ENCODE measurements around the gene CCSAP. TPM values are rescaled to one million over a fixed set of nuclear protein-coding genes. Genes with fewer than 3 reads are reported as not detected.
"Not testable (repeated sequence)": the region's sequence is repeated elsewhere in the genome, so short reads cannot be mapped to it uniquely, and the experiment has no call there.

CCSAP gene
- polyA plus RNA-seq, 2 donors, result 1.6 to 2.5 TPM

- 93 to 98% methylated on average over 2 of the region's 2 CpGs for WGBS, 2 donors
These were observed 8.6 kb downstream of the CCSAP start for GRCh38 chr1:229334269-229334668.

GRCh38 chr1:229328598-229329362 lies 14.1 kb downstream of the CCSAP start:
- H3K27me3 ChIP-seq (ENCODE audit: control insufficient read depth in 1 of 2, insufficient read depth in 2 of 2, low read length in 2 of 2), result no peaks in the 10 kb centered on the region
- no peak overlapping the region for H3K4me3 ChIP-seq (ENCODE audit: low read depth in 1 of 2, low read length in 2 of 2)
- 80 to 89% methylated on average over 7 of the region's 7 CpGs for WGBS, 2 donors
- peaks cover 2 to 8% of the 10 kb centered on the region in 2 donors for H3K36me3 ChIP-seq (ENCODE audit: control insufficient read depth in 2 of 2, insufficient read depth in 2 of 2, low read length in 1 of 2)
- no peaks in the 10 kb centered on the region for H3K9me3 ChIP-seq (ENCODE audit: control insufficient read depth in 2 of 2, insufficient read depth in 1 of 2, low read depth in 1 of 2, low read length in 1 of 2)
- no peak overlapping the region for H3K27ac ChIP-seq (ENCODE audit: low read depth in 2 of 2, low read length in 1 of 2)
- H3K4me1 ChIP-seq (ENCODE audit: control insufficient read depth in 2 of 2, insufficient read depth in 2 of 2, low read length in 1 of 2), result no peaks in the 10 kb centered on the region

More at GRCh38 chr1:229334269-229334668, 8.6 kb downstream of the CCSAP start:
- peaks cover 0 to 2% of the 10 kb centered on the region in 2 donors for H3K36me3 ChIP-seq (ENCODE audit: control insufficient read depth in 2 of 2, insufficient read depth in 2 of 2, low read length in 1 of 2)
- no peaks in the 10 kb centered on the region for H3K4me1 ChIP-seq (ENCODE audit: control insufficient read depth in 2 of 2, insufficient read depth in 2 of 2, low read length in 1 of 2)
- H3K27ac ChIP-seq (ENCODE audit: low read depth in 2 of 2, low read length in 1 of 2), result no peak overlapping the region
- no peak overlapping the region for H3K4me3 ChIP-seq (ENCODE audit: low read depth in 1 of 2, low read length in 2 of 2)
- no peaks in the 10 kb centered on the region for H3K9me3 ChIP-seq (ENCODE audit: control insufficient read depth in 2 of 2, insufficient read depth in 1 of 2, low read depth in 1 of 2, low read length in 1 of 2)
- H3K27me3 ChIP-seq (ENCODE audit: control insufficient read depth in 1 of 2, insufficient read depth in 2 of 2, low read length in 2 of 2), result no peaks in the 10 kb centered on the region

GRCh38 chr1:229327765-229328164 lies 15.1 kb downstream of the CCSAP start:
- H3K4me1 ChIP-seq (ENCODE audit: control insufficient read depth in 2 of 2, insufficient read depth in 2 of 2, low read length in 1 of 2); H3K4me3 ChIP-seq (ENCODE audit: low read depth in 1 of 2, low read length in 2 of 2); H3K9me3 ChIP-seq (ENCODE audit: control insufficient read depth in 2 of 2, insufficient read depth in 1 of 2, low read depth in 1 of 2, low read length in 1 of 2); H3K27me3 ChIP-seq (ENCODE audit: control insufficient read depth in 1 of 2, insufficient read depth in 2 of 2, low read length in 2 of 2); H3K36me3 ChIP-seq (ENCODE audit: control insufficient read depth in 2 of 2, insufficient read depth in 2 of 2, low read length in 1 of 2); H3K27ac ChIP-seq (ENCODE audit: low read depth in 2 of 2, low read length in 1 of 2): not testable (repeated sequence)
- WGBS, 2 donors, result 86 to 90% methylated on average over 6 of the region's 6 CpGs

- H3K36me3 ChIP-seq (ENCODE audit: control insufficient read depth in 2 of 2, insufficient read depth in 2 of 2, low read length in 1 of 2), result peaks cover 2 to 8% of the 10 kb centered on the region in 2 donors
- 91% methylated on average over 12 of the region's 12 CpGs for WGBS, 2 donors
These were observed 16.2 kb downstream of the CCSAP start for GRCh38 chr1:229326601-229327000.

GRCh38 chr1:229325853-229326487 lies 16.9 kb downstream of the CCSAP start:
- Histone ChIP-seq H3K27ac (ENCODE audit: low read depth in 2 of 2, low read length in 1 of 2) (no peak overlapping the region), H3K27me3 (ENCODE audit: control insufficient read depth in 1 of 2, insufficient read depth in 2 of 2, low read length in 2 of 2) (no peaks in the 10 kb centered on the region), H3K9me3 (ENCODE audit: control insufficient read depth in 2 of 2, insufficient read depth in 1 of 2, low read depth in 1 of 2, low read length in 1 of 2) (no peaks in the 10 kb centered on the region), H3K4me3 (ENCODE audit: low read depth in 1 of 2, low read length in 2 of 2) (no peak overlapping the region), H3K4me1 (ENCODE audit: control insufficient read depth in 2 of 2, insufficient read depth in 2 of 2, low read length in 1 of 2) (no peaks in the 10 kb centered on the region), H3K36me3 (ENCODE audit: control insufficient read depth in 2 of 2, insufficient read depth in 2 of 2, low read length in 1 of 2) (peaks cover 2 to 8% of the 10 kb centered on the region in 2 donors)
- WGBS, 2 donors, result 66% methylated on average over 10 of the region's 10 CpGs

More at GRCh38 chr1:229326601-229327000, 16.2 kb downstream of the CCSAP start:
- Histone ChIP-seq H3K27ac (ENCODE audit: low read depth in 2 of 2, low read length in 1 of 2) (no peak overlapping the region), H3K4me1 (ENCODE audit: control insufficient read depth in 2 of 2, insufficient read depth in 2 of 2, low read length in 1 of 2) (no peaks in the 10 kb centered on the region), H3K4me3 (ENCODE audit: low read depth in 1 of 2, low read length in 2 of 2) (no peak overlapping the region), H3K27me3 (ENCODE audit: control insufficient read depth in 1 of 2, insufficient read depth in 2 of 2, low read length in 2 of 2) (no peaks in the 10 kb centered on the region), H3K9me3 (ENCODE audit: control insufficient read depth in 2 of 2, insufficient read depth in 1 of 2, low read depth in 1 of 2, low read length in 1 of 2) (no peaks in the 10 kb centered on the region)

- Histone ChIP-seq H3K27ac (ENCODE audit: low read depth in 2 of 2, low read length in 1 of 2) (no peak overlapping the region), H3K27me3 (ENCODE audit: control insufficient read depth in 1 of 2, insufficient read depth in 2 of 2, low read length in 2 of 2) (no peaks in the 10 kb centered on the region), H3K4me3 (ENCODE audit: low read depth in 1 of 2, low read length in 2 of 2) (no peak overlapping the region)
These were observed 17.4 kb downstream of the CCSAP start for GRCh38 chr1:229325401-229325800.

GRCh38 chr1:229323885-229324553 lies 18.8 kb downstream of the CCSAP start:
- 83 to 94% methylated on average over 2 of the region's 2 CpGs for WGBS, 2 donors
- no peak overlapping the region for H3K4me3 ChIP-seq (ENCODE audit: low read depth in 1 of 2, low read length in 2 of 2)
- no peak overlapping the region for H3K27ac ChIP-seq (ENCODE audit: low read depth in 2 of 2, low read length in 1 of 2)
- H3K4me1 ChIP-seq (ENCODE audit: control insufficient read depth in 2 of 2, insufficient read depth in 2 of 2, low read length in 1 of 2), result no peaks in the 10 kb centered on the region
- H3K27me3 ChIP-seq (ENCODE audit: control insufficient read depth in 1 of 2, insufficient read depth in 2 of 2, low read length in 2 of 2), result no peaks in the 10 kb centered on the region
- no peaks in the 10 kb centered on the region for H3K9me3 ChIP-seq (ENCODE audit: control insufficient read depth in 2 of 2, insufficient read depth in 1 of 2, low read depth in 1 of 2, low read length in 1 of 2)
- peaks cover 7 to 11% of the 10 kb centered on the region in 2 donors for H3K36me3 ChIP-seq (ENCODE audit: control insufficient read depth in 2 of 2, insufficient read depth in 2 of 2, low read length in 1 of 2)

More at GRCh38 chr1:229325401-229325800, 17.4 kb downstream of the CCSAP start:
- Histone ChIP-seq H3K36me3 (ENCODE audit: control insufficient read depth in 2 of 2, insufficient read depth in 2 of 2, low read length in 1 of 2) (peaks cover 2 to 8% of the 10 kb centered on the region in 2 donors), H3K9me3 (ENCODE audit: control insufficient read depth in 2 of 2, insufficient read depth in 1 of 2, low read depth in 1 of 2, low read length in 1 of 2) (no peaks in the 10 kb centered on the region), H3K4me1 (ENCODE audit: control insufficient read depth in 2 of 2, insufficient read depth in 2 of 2, low read length in 1 of 2) (no peaks in the 10 kb centered on the region)
- WGBS, 2 donors, result 64 to 69% methylated on average over 2 of the region's 2 CpGs

- WGBS, 2 donors, result 87 to 91% methylated on average over 7 of the region's 7 CpGs
These were observed 19.6 kb downstream of the CCSAP start for GRCh38 chr1:229323201-229323600.

GRCh38 chr1:229319487-229319886 lies 23.4 kb downstream of the CCSAP start:
- Histone ChIP-seq H3K36me3 (ENCODE audit: control insufficient read depth in 2 of 2, insufficient read depth in 2 of 2, low read length in 1 of 2) (peaks cover 4 to 6% of the 10 kb centered on the region in 2 donors), H3K27ac (ENCODE audit: low read depth in 2 of 2, low read length in 1 of 2) (no peak overlapping the region), H3K4me1 (ENCODE audit: control insufficient read depth in 2 of 2, insufficient read depth in 2 of 2, low read length in 1 of 2) (no peaks in the 10 kb centered on the region), H3K9me3 (ENCODE audit: control insufficient read depth in 2 of 2, insufficient read depth in 1 of 2, low read depth in 1 of 2, low read length in 1 of 2) (no peaks in the 10 kb centered on the region), H3K27me3 (ENCODE audit: control insufficient read depth in 1 of 2, insufficient read depth in 2 of 2, low read length in 2 of 2) (no peaks in the 10 kb centered on the region), H3K4me3 (ENCODE audit: low read depth in 1 of 2, low read length in 2 of 2) (no peak overlapping the region)
- 95 to 97% methylated on average over 7 of the region's 7 CpGs for WGBS, 2 donors

More at GRCh38 chr1:229323201-229323600, 19.6 kb downstream of the CCSAP start:
- no peaks in the 10 kb centered on the region for H3K4me1 ChIP-seq (ENCODE audit: control insufficient read depth in 2 of 2, insufficient read depth in 2 of 2, low read length in 1 of 2)
- peaks cover 7 to 11% of the 10 kb centered on the region in 2 donors for H3K36me3 ChIP-seq (ENCODE audit: control insufficient read depth in 2 of 2, insufficient read depth in 2 of 2, low read length in 1 of 2)
- no peaks in the 10 kb centered on the region for H3K9me3 ChIP-seq (ENCODE audit: control insufficient read depth in 2 of 2, insufficient read depth in 1 of 2, low read depth in 1 of 2, low read length in 1 of 2)
- no peak overlapping the region for H3K27ac ChIP-seq (ENCODE audit: low read depth in 2 of 2, low read length in 1 of 2)
- H3K4me3 ChIP-seq (ENCODE audit: low read depth in 1 of 2, low read length in 2 of 2), result no peak overlapping the region
- no peaks in the 10 kb centered on the region for H3K27me3 ChIP-seq (ENCODE audit: control insufficient read depth in 1 of 2, insufficient read depth in 2 of 2, low read length in 2 of 2)
